ENCODE measurements around the gene NEU3.
A peak's percentile ranks its signal among the peaks of the same experiment; 100 is the strongest.
"Not testable (repeated sequence)": the region's sequence is repeated elsewhere in the genome, so short reads cannot be mapped to it uniquely, and the experiment has no call there.

Gene NEU3, protein sequence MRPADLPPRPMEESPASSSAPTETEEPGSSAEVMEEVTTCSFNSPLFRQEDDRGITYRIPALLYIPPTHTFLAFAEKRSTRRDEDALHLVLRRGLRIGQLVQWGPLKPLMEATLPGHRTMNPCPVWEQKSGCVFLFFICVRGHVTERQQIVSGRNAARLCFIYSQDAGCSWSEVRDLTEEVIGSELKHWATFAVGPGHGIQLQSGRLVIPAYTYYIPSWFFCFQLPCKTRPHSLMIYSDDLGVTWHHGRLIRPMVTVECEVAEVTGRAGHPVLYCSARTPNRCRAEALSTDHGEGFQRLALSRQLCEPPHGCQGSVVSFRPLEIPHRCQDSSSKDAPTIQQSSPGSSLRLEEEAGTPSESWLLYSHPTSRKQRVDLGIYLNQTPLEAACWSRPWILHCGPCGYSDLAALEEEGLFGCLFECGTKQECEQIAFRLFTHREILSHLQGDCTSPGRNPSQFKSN

GRCh38 chr11:74988541-74989259, at the start of gene NEU3:
Gene NEU3 (plus strand): TSS chr11:74988933. CDS start chr11:74989061, 128 bp downstream.
- DNase-seq, result peak; percentile 84

DNA sequence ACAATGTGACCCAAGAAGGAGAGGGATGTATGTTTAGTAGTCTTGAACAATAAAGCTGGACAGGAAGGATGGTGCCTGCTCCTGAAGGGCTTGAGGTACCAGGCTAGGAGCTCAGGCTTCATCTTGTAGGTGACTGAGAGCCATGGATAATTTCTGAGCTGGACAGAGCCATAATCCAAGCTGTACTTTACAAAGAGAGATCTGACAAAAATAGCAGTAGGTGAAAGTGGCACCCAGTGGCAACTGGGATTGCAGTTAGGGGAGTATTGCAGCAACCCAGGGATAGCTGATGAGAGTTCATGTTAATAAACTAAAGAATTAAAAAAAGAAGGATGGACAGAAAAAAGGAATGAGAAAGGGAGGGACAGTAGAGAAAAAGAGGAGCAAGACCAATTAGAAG, 47.2 kb upstream of the NEU3 start:
- DNase-seq, result no peak

DNA sequence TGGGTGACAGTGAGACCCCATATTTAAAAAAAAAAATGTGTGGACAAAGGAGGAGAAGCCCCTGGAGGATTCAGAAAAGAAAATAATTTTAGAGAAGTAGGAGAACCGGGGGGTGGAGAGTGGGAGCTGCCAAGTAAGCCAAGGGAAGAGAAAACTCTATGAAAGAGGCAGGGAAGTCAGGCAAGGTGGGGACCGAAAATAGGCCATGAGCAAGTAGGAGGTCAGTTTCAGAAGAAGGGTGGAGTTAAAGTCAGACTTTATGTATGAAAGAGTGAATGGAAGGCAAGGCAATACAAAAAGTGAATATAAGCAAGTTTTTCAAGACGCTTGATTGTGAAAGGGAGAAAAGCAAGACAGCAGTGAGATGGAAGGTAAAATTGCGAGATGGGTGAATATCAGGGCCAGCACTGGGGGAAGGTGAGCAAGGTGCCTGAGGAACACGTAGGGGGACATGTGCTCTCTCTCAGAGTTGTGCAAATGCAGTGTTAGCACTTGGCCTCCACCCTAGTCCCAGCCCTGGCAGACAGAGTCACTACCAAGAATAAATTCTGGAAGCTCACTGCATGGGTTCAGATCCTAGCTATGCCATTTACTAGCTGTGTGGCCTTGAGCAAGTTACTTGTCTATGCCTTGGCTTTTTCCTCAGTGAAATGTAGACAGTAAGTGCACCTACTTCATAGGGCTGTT, 46.5 kb upstream of the NEU3 start:
- DNase-seq, result no peak

- no peak for DNase-seq
Measured at GRCh38 chr11:74948546-74948897, 40.2 kb upstream of the NEU3 start.

DNA sequence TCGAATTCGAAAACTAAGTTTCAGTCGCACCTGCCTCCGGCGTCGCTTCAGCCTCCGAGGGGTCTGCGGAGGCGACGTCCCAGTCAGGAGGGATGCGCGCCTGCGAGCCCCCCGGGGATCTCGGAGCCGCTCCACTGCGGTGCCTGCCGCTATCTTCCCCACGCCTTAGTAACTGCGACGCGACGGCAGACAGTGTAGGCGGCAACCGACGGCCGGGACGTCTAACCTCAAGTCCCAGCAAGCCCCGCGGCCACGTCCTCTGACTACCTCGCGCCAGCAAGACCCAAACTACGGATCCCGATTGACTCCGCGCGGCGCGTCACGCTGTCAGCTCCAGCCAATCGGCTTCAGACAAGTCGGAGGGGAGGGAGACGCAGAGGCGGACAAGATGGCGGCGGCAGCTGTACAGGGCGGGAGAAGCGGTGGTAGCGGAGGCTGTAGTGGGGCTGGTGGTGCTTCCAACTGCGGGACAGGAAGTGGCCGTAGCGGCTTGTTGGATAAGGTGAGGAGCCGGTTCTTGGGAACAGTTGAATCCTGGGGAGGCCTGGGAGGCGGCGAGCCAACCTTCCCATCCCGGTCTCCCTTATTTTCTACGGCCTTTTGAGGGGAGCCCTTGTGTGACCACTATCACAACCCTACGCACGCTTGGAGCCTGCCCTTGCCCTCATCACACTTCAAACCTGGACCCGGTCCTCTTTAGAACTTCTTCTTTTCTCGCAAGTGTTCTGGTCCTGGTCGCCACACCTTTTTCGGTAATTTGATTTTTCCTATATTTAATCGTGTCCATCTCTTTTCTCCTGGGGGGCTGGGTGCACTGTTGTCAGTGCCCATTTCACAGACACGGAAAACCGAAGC, 39.6 kb upstream of the NEU3 start, which contains the start of the genes SPCS2 and XRRA1:
Gene SPCS2, plus strand, starts transcription at position 369 of the 855 bp plus-strand sequence. Its CDS starts 20 bp downstream, at position 389.
Gene XRRA1, minus strand, starts transcription at position 194 of the 855 bp plus-strand sequence. CDS start 8,213 bp downstream, outside the sequence.
- DNase-seq, result peak; percentile 99

DNA sequence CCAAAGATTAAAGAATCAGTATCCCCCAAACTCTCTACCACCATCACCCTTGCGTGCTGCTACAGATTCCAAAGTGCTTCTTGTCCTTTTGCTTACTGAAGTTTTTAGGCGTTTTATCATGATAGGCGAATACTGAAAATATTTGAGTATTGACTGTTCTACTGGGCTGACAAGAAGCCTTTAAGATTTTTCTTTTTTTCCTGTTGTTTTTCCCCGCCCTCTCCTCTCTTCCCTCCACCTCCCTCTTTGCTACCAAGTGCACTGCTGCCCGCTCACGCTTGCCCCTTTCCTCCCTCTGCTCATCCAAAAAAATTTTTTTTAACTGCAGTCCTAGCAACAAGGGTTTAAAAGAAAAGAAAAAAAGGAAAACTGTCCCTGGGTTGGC, 39.0 kb upstream of the NEU3 start:
- no peak for DNase-seq

GRCh38 chr11:74950374-74950969, 38.3 kb upstream of the NEU3 start:
- DNase-seq, result no peak

GRCh38 chr11:74951226-74951625, 37.5 kb upstream of the NEU3 start:
- no peak for DNase-seq

DNA sequence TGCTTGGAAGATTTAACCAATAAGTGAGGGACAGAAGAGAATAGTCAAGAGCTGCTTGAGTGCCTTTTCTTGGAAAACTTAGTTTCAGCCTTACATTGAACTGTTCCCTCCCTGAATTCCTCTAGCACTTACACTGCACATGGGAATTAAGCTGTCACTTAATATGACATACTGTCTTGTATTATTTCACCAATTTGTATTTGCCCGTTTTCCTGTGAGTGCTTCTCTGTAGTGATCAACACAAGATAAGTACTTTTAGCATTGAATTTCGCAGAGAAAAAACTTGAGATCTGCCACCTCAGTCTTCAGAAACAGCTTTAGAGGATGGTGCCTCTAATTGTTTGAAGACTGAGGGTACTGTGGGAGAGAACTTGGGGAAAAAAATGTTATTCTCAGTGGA, 36.0 kb upstream of the NEU3 start:
- no peak for DNase-seq

- no peak for DNase-seq
Measured at GRCh38 chr11:74953451-74953850, 35.3 kb upstream of the NEU3 start.

- no peak for DNase-seq
Measured at GRCh38 chr11:74954199-74954598, 34.5 kb upstream of the NEU3 start.

DNA sequence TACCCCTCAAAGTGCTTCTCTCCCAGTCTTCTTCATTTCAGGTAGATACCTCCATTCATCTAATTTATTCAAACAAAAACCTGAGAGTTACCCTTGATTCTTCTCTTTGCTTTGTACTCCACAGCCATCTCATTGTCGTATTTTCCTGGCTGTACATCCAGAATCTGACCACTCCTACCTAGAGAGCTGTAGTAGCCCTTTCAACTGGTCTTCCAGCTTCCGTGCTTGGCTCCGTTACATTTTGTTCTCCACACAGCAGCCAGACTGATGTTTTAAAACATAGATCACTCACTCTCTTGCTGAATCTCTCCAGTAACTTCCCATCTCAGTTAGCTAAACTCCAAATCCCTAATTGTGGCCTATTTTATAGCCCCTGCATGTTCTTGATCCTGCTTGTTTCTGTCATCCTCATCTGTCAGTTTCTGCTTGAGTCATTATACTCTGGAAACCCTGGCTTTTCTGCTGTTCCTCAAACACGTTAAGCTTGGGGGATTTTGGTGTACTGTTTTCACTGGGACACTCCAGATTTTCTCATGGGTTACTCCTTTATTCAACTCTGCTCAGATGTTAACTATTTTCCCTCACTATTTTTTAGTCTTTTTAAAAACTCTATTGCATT, 32.2 kb upstream of the NEU3 start:
- no peak for DNase-seq

GRCh38 chr11:74957937-74958629, 30.6 kb upstream of the NEU3 start:
- no peak for DNase-seq

DNA sequence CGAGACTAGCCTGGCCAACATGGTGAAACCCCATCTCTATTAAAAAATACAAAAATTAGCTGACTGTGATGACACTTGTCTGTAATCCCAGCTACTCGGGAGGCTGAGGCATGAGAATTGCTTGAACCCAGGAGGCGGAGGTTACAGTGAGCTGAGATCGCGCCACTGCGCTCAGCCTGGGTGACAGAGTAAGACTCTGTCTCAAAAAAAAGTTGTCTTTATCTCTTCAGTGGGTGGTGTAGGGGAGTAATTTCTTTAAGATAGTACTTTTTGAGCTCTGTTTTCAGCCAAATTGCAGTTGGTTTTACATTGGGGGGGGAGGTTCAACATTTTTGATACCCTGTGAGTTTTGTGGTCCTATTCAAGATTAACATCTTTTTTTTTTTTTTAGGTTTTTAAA, 28.6 kb upstream of the NEU3 start:
- DNase-seq, result not testable (repeated sequence)

- no peak for DNase-seq
Measured at GRCh38 chr11:74966651-74967050, 22.1 kb upstream of the NEU3 start.

- DNase-seq, result no peak
Measured at GRCh38 chr11:74970852-74971395, 17.8 kb upstream of the NEU3 start.

GRCh38 chr11:74971424-74971823, 17.3 kb upstream of the NEU3 start:
- no peak for DNase-seq

DNA sequence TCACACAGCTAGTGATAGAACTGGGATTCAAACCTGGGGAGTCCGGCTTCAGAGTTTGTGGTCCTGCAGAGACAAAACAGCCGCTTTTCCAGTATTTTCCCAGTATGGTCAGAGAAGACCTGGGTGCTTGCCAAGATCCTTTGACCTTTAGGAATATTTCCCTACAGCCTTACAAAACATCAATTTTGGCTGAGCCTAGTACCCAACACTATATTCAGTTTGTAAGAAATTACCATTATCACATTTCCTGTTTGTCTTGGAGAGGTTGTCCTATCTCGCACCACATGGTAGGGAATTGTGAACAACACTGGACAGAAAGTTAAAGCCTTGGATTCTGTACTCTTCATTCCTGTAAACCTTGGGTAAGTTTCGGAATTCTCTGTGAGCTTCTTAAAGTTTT, 10.7 kb upstream of the NEU3 start:
- no peak for DNase-seq

- DNase-seq, result no peak
Measured at GRCh38 chr11:74980634-74981033, 8.1 kb upstream of the NEU3 start.

DNA sequence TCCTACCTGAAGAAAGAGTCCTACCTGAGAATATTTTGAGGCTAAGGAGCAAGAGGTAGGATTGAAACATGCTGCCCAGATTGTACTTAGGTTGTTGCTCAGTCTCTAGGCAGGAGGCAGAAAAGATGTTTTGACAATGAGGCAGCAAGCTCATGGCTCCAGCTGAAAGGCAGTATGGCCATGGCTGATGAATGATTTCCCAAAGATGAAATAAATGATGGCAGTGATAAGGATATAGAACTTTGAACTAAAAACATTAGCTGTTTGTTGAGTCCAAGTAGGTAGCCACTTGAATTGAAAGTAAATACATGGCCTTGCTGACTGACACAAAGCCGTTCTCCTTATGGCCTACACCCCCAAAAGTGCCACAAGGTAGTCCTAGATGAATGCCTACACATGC, 6.8 kb upstream of the NEU3 start:
- no peak for DNase-seq

DNA sequence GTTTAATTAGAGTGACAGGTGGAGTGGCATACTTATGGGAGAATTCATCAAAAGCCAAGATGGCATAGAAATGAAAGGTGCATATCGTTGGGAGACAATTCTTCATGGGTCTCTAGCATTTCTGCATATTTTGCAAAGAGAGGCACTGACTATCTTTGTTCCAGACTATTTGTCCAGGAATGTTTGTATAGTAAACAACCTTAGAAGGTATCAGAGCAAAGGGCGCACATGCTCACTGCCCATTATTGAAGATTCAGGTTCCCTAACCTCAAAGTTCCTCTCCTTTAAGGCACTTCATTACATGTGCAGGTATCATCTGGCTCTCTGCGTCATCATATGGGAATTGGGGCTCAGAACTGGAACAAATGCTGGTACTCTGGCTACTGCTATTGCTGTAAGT, 4.7 kb upstream of the NEU3 start:
- DNase-seq, result no peak

Data from NCI-H774 (cell line).